Mesodermal cell (in vitro differentiated cells): Measurements from ENCODE around the gene ANKRD42.

Experiments
- H3K27ac ChIP-seq: 2 replicates; pipeline ENCODE4 v1.7.0; 2013; ENCODE audit warnings: mild to moderate bottlenecking, low read depth, low read length, moderate library complexity; ENCODE audit not compliant: severe bottlenecking
- H3K36me3 ChIP-seq: 2 replicates; pipeline ENCODE4 v1.7.1; 2013; ENCODE audit warnings: mild to moderate bottlenecking, low read length, moderate library complexity; ENCODE audit not compliant: control insufficient read depth, insufficient read depth
- H3K4me1 ChIP-seq: one replicate; pipeline ENCODE4 v1.7.1; 2013; ENCODE audit warnings: mild to moderate bottlenecking, low read length; ENCODE audit not compliant: insufficient read depth, control insufficient read depth, poor library complexity, severe bottlenecking
- H3K4me3 ChIP-seq: 2 replicates; pipeline ENCODE4 v1.7.0; 2013; ENCODE audit warnings: low read length, control low read depth, mild to moderate bottlenecking; ENCODE audit not compliant: insufficient read depth, poor library complexity, severe bottlenecking; ENCODE audit errors: extremely low read depth
- H3K9me3 ChIP-seq: 2 replicates; pipeline ENCODE4 v1.7.1; 2013; ENCODE audit warnings: mild to moderate bottlenecking, low read length, moderate library complexity; ENCODE audit not compliant: control insufficient read depth
- WGBS, 2 experiments: methylation state at CpG; one replicate each; pipeline ENCODE4 v1.1.5; 2013; ENCODE audit warnings: missing lambda C conversion rate in 2 of 2; ENCODE audit not compliant: insufficient coverage in 2 of 2; 5-methylcytosine and 5-hydroxymethylcytosine counted together

Gene ANKRD42

GRCh38 chr11:83175815-83176214 is 17.7 kb upstream of the ANKRD42 start:
- no peaks in the 10 kb centered on the region for H3K9me3 ChIP-seq
- no peak overlapping the region for H3K27ac ChIP-seq
- H3K4me3 ChIP-seq, result no peak overlapping the region
- no peaks in the 10 kb centered on the region for H3K4me1 ChIP-seq
- WGBS, 2 experiments, result no CpG with 5 or more reads among the region's 1 CpG
- peaks cover 79% of the 10 kb centered on the region for H3K36me3 ChIP-seq

GRCh38 chr11:83181815-83182214 is 11.7 kb upstream of the ANKRD42 start:
- 88 to 100% methylated on average over 1 of the region's 2 CpGs for WGBS, 2 experiments
- Histone ChIP-seq H3K27ac (no peak overlapping the region), H3K4me1 (no peaks in the 10 kb centered on the region), H3K9me3 (no peaks in the 10 kb centered on the region), H3K4me3 (no peak overlapping the region), H3K36me3 (peaks cover 71% of the 10 kb centered on the region)

- no peaks in the 10 kb centered on the region for H3K9me3 ChIP-seq
- H3K27ac ChIP-seq, result no peak overlapping the region
- no peaks in the 10 kb centered on the region for H3K4me1 ChIP-seq
- no peak overlapping the region for H3K4me3 ChIP-seq
- H3K36me3 ChIP-seq, result peaks cover 83% of the 10 kb centered on the region
- no CpG with 5 or more reads among the region's 1 CpG for WGBS, 2 experiments
Observed at GRCh38 chr11:83185767-83186166, 7.7 kb upstream of the ANKRD42 start.

DNA sequence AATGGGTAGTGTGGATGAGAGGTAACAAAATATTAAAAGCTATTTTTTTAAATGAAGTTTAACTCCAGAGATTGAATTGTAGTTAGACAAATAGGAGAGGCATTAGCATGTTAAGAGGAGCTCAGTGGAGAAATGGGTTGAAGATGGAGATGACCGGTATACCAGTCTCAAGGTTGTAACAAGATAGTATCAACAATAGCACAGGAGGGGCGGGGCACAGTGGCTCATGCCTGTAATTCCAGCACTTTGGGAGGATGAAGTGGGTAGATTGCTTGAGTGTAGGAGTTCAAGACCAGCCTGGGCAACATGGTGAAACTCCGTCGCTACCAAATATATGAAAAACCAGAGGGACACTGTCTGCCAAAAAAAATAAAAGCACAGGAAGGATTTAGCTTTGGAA is 6.0 kb upstream of the ANKRD42 start:
- H3K27ac ChIP-seq, result no peak overlapping the region
- no peak overlapping the region for H3K4me3 ChIP-seq
- H3K36me3 ChIP-seq, result peaks cover 91% of the 10 kb centered on the region
- WGBS, 2 experiments, result 95 to 97% methylated on average over 3 to 4 of the region's 4 CpGs
- H3K9me3 ChIP-seq, result no peaks in the 10 kb centered on the region
- H3K4me1 ChIP-seq, result peaks cover 4% of the 10 kb centered on the region

DNA sequence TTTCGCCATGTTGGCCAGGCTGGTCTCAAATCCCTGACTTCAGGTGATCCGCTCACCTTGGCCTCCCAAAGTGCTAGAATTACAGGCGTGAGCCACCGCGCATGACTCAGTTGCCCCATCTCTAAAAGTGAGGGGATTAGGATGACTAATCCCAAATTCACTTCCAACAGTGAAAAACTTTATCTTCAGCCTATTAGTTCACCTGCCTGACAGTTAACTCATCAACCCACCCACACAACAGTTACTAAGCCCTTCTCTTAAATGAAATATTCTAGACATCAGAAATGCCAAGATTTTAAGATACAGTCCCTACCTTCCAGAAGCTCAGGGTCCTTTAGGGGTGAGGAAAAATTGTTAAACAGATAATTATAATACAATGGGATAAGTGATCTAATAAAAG is 2.0 kb upstream of the ANKRD42 start:
- H3K27ac ChIP-seq, result no peak overlapping the region
- H3K9me3 ChIP-seq, result no peaks in the 10 kb centered on the region
- no peak overlapping the region for H3K4me3 ChIP-seq
- peaks cover 58% of the 10 kb centered on the region for H3K36me3 ChIP-seq
- H3K4me1 ChIP-seq, result peaks cover 15% of the 10 kb centered on the region
- WGBS, 2 experiments, result 100% methylated on average over 4 of the region's 5 CpGs; no CpG with 5 or more reads in 1 of the 2 experiments

GRCh38 chr11:83191986-83192385 is 1.5 kb upstream of the ANKRD42 start:
- H3K9me3 ChIP-seq, result no peaks in the 10 kb centered on the region
- H3K4me1 ChIP-seq, result peaks cover 15% of the 10 kb centered on the region
- no peak overlapping the region for H3K27ac ChIP-seq
- peaks cover 54% of the 10 kb centered on the region for H3K36me3 ChIP-seq
- 90 to 98% methylated on average over 10 to 11 of the region's 11 CpGs for WGBS, 2 experiments
- H3K4me3 ChIP-seq, result peak overlapping the region; percentile 99

DNA sequence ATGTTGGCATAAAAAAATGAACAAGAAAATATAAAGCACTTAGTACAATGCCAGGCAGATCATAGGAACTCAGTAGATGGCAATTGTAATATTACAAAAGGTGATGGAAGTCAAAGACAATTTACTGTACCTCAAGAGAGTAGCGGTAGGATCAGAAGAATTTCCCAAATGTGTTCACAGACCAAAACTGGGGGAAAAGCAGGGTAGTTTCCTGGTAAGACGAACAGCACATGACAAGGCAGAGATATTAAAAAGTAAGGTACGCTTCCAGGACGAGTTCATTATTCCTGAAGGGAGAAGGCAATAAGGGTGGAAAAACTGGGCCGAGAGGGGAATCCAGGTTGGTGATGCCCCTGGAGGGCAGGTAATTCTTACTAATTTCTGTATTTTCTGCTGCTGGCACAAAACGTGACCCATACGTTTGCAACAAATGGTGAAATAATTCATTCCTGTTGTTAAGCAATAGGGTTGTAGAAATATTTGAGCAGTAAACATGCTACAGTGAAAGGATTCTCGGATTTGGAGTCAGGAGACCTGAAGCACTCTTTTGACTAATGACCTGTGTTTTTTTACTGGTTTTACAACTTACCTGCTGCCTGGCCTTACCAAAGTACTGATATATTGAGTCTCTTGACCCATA is 786 bp upstream of the ANKRD42 start:
- H3K27ac ChIP-seq, result peak overlapping the region; percentile 90
- peak overlapping the region; percentile 99 for H3K4me3 ChIP-seq
- peaks cover 15% of the 10 kb centered on the region for H3K4me1 ChIP-seq
- 21 to 30% methylated on average over 7 to 8 of the region's 8 CpGs for WGBS, 2 experiments
- no peaks in the 10 kb centered on the region for H3K9me3 ChIP-seq
- peaks cover 47% of the 10 kb centered on the region for H3K36me3 ChIP-seq

- Histone ChIP-seq H3K4me3 (peak overlapping the region; percentile 99), H3K36me3 (peaks cover 39% of the 10 kb centered on the region), H3K4me1 (peaks cover 15% of the 10 kb centered on the region), H3K27ac (peak overlapping the region; percentile 90), H3K9me3 (no peaks in the 10 kb centered on the region)
- WGBS, 2 experiments, result 2 to 3% methylated on average over 22 to 33 of the region's 35 CpGs
Observed at GRCh38 chr11:83194281-83195142, 1.0 kb downstream of the ANKRD42 start.

DNA sequence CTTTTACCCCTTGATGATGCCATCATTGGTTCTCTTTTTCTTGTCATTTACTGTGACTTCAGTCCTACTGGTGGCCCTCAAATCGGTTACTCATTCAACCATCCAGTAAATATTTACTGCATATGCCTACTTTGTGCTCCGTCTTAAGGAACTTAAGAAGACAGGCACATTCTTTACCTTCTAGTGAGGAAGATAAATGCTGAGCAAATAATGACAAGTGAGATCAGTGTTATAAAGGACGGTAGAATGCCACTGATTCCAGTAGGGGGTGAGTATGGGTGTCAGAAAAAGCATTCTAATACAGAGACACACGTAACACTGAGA is 1.6 kb downstream of the ANKRD42 start:
- peaks cover 15% of the 10 kb centered on the region for H3K4me1 ChIP-seq
- WGBS, 2 experiments, result 63 to 80% methylated on average over 1 of the region's 4 CpGs
- peak overlapping the region; percentile 99 for H3K4me3 ChIP-seq
- H3K9me3 ChIP-seq, result no peaks in the 10 kb centered on the region
- no peak overlapping the region for H3K27ac ChIP-seq
- H3K36me3 ChIP-seq, result peaks cover 33% of the 10 kb centered on the region

DNA sequence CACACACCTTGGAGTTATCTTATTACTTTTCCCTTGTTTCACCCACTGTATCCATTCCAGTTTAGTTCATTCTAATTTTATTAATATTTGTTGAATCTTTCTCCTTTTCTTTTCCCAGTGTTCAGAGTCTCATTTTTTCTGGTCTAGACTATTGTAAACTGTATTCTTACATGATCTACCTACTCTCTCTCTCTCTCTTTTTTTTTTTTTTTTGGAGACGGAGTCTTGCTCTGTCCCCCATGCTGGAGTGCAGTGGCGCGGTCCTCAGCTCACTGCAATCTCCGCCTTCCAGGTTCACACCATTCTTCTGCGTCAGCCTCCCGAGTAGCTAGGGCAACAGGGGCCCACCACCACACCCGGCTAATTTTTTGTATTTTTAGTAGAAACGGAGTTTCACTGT is 2.1 kb downstream of the ANKRD42 start:
- no peaks in the 10 kb centered on the region for H3K9me3 ChIP-seq
- H3K36me3 ChIP-seq, result peaks cover 28% of the 10 kb centered on the region
- H3K4me1 ChIP-seq, result peaks cover 15% of the 10 kb centered on the region
- WGBS, 2 experiments, result 93% methylated on average over 3 to 7 of the region's 8 CpGs
- H3K27ac ChIP-seq, result no peak overlapping the region
- no peak overlapping the region for H3K4me3 ChIP-seq

DNA sequence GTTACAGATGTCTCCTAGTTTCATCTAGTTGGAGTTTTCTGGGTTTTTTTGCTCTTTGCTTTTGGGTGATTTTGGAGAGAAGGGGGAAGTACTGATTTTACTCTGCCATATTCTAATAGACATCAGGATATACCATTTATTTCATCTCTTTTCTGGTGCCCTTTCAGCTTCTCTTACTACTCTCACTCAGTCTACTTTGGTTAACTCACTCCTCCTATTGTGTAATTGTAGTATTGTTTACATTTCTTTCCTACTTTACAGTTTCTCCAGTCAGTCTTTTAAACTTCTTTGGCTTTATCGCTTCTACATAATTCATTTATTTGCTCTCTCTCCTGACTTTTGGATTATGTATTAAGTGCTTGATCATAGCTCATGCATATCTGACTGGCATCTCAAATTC is 6.5 kb downstream of the ANKRD42 start:
- no peaks in the 10 kb centered on the region for H3K9me3 ChIP-seq
- no peak overlapping the region for H3K27ac ChIP-seq
- H3K4me3 ChIP-seq, result no peak overlapping the region
- H3K4me1 ChIP-seq, result peaks cover 8% of the 10 kb centered on the region
- WGBS, 2 experiments, result no CpG with 5 or more reads among the region's 1 CpG
- H3K36me3 ChIP-seq, result peaks cover 17% of the 10 kb centered on the region
